Adrenal gland (tissue), 5 donors: ENCODE results near the gene NIPBL.

Experiments used
- CTCF ChIP-seq, 6 experiments: fragments of 450-650 bp in 4 of 6; fragments of 200-600 bp in 2 of 6; sonication (generic) in 1 of 6; IDR thresholded peaks; 1 replicate in 5 of 6; 2 replicates in 1 of 6; pipeline versions ENCODE4 v1.5.1 to v1.8.0; 2016 to 2021; ENCODE audit warnings: antibody characterized with exemption in 6 of 6, mild to moderate bottlenecking in 2 of 6, moderate library complexity in 1 of 6
- POLR2A ChIP-seq, 2 donors: fragments of 450-650 bp; IDR thresholded peaks; one replicate each; pipeline ENCODE4 v1.6.1; 2017; ENCODE audit warnings: antibody characterized with exemption in 2 of 2, mild to moderate bottlenecking in 2 of 2, moderate library complexity in 1 of 2
- donor health status: DM: no; HTN: no; CAD: no.

- TF ChIP-seq CTCF (IDR thresholded peaks at IDR 0.05) (no peak), POLR2A (IDR thresholded peaks at IDR 0.05) (no peak)
Observed at GRCh38 chr5:36958612-36959011, 82.0 kb downstream of the NIPBL start.
